HG03432 (cell line): ENCODE results near the gene KPTN.
"Not testable (repeated sequence)": the region's sequence is repeated elsewhere in the genome, so short reads cannot be mapped to it uniquely, and the experiment has no call there.

ENCODE experiments used
- ATAC-seq: cut with Tn5 transposase; IDR thresholded peaks from one replicate; pipeline ENCODE4 v1.9.1; 2021; ENCODE audit warnings: mild to moderate bottlenecking, moderate library complexity; ENCODE audit not compliant: unreplicated experiment

The KPTN gene

DNA sequence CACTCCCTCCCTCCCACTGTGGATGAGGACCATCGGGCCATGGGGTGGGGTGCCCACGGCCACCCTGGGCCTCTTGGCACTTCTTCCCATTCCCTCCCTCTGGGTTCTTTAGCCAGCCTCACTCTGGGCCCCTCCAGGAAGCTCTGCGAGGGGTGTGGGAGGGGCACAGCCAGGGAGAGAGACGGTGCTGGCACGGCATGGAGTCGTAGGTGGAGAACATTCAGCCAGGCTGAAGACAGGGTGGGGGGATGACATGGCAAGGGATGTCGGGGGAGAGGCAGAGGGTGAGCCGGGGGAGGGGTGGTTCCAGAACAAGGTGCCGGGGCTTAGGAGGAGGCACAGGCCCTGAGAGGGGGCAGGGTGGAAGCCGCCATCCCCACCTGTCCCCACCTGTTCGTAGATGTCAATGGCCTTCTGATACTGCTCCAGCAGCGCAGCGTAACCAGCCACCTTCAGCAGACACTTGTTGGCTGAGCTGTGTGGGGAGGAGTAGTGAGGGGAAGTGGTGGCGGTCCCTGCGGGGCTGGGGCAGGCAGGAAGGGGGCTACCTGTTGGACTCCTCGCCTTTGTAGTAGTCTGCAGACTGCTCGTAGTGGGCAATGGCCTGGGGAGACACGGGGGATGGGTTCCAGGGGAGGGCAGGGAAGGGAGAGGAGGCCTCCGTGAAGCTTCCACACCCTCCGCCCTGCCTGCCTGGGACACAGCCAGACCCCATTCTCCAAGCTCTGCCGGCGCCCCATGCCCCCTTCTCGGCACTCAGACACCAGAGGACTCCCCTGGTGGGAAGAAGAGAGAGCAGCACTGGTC, 8.8 kb upstream of the KPTN start:
- no peak for ATAC-seq

DNA sequence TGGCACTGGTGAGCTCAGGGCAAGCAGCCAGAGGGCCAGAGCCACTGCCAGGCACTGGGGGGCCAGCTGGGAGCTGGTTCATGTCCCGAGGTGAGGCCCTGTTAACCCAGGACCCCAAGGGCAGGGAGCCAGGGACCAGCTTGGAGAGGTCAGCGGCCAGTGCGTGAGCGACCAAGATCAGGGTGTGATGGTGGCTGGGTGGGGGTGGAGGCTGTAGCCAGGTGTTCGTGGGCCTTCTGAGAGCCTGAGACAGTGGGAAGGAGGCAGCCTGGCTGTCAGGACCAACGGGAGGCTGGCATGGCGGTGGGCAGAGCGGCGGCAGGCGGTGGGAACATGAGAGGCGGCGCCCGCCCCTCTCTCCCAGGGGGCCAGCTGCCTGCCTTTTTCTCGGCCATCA, 8.1 kb upstream of the KPTN start:
- ATAC-seq, result no peak

DNA sequence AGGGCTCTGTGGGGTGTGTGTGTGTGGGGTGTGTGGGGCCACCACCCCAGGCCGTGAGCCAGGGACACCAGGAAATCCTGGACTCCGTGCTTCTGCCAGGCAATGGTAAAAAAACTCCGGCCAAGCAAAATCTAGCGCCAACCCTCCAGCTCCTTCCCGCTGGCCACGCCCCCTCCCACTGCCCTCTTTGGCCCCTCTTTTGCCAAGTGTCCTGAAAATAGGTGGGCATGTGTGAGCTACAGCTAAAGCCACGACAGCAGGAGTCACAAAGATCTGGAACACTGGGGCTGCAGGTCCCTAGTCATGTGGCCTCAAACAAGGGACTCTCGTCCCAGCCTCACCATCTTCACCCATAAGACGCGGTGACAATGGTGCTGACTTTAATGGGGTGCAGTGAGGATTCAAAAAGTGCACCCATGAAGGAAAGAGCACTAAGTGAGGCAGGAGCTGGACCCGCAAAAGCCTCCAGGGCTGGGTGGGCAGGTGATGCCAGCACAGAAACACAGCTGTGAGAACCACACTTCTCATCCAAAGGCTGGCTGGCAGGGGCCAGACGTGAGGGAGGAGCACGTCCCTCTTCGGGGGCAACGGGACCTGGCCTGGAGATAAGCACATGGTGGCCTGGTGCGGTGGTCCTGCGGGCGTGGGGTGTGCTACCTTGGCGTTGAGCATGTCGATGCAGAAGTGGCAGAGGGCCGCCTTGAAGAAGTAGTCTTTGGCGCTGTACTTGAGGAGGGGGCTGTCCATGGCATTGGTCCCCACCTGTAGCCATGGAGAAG, 7.5 kb upstream of the KPTN start:
- ATAC-seq, result no peak

DNA sequence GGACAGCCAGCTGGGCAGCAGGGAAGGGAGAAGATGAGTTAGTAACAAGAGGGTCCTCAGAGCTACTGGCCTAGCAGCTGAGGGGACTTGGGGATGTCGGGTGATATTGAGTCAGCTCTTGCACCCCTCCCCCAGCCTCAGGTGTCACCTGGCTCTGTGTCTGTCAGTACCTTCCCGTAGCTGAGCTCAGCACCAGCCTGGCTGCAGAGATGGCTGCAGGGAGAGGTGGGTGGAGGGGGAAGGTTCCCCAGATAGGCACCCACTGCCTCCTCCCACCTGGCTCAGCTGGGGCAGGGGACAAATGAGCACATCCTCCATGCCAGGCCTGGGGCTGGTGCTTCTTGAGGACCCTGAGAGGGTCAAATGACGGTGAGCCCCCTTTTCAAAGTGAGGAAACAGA, 6.8 kb upstream of the KPTN start:
- ATAC-seq, result no peak

DNA sequence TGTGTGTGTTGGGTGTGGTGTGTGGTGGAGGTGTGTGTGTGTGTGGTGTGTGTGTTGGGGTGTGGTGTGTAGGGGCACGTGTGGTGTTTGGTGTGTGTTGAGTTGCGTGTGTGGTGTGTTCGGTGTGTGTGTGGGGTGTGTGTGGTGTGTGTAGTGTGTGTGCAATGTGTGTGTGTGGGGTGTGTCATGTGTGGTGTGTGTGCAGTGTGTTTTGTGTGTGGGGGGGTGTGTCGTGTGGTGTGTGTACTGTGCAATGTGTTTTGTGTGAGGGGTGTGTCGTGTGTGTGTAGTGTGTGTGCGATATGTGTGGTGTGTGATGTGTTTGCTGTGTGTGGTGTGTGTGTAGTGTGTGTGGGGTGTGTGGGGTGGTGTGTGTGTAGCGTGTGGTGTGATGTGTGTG, 6.0 kb upstream of the KPTN start:
- no peak for ATAC-seq

DNA sequence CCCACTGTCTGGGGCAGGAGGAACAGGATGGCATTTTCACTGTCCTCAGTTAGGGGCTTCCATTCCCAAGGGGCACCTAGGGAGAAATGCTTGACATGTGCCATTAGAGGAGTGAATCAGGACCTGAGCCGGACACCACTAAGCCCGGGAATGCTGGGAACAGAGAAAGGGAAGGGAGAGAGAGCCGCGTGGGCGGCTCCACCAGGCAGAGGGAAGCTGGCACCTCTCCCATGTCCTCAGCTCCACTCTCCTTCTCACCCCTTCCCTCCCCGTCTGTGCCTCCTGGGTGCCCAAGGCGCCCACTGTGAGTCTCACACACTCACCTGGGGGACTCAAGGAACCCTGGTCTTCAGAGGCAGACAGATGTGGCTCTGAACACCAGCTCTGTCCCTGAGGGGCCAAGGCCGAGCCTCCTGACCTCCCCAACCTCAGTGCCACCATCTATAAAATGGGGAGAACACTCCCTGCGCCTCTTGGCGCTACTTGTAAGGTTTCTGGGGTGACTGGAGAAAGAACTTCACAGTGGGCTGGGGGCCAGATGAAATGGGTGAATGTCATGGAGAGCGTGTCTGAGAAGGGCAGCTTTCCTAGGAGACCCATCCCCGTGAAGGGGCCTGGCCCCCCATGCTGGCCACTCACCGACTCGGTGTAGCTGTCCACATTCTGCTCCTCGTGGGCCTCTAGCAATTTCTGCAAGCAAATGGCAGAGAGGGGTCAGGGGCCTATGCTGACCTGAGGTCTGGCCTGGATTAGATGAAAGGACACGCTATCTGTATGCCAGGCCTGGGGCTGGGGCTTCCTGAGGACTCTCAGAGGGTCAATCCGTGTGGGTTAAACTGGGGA, 5.3 kb upstream of the KPTN start:
- no peak for ATAC-seq

DNA sequence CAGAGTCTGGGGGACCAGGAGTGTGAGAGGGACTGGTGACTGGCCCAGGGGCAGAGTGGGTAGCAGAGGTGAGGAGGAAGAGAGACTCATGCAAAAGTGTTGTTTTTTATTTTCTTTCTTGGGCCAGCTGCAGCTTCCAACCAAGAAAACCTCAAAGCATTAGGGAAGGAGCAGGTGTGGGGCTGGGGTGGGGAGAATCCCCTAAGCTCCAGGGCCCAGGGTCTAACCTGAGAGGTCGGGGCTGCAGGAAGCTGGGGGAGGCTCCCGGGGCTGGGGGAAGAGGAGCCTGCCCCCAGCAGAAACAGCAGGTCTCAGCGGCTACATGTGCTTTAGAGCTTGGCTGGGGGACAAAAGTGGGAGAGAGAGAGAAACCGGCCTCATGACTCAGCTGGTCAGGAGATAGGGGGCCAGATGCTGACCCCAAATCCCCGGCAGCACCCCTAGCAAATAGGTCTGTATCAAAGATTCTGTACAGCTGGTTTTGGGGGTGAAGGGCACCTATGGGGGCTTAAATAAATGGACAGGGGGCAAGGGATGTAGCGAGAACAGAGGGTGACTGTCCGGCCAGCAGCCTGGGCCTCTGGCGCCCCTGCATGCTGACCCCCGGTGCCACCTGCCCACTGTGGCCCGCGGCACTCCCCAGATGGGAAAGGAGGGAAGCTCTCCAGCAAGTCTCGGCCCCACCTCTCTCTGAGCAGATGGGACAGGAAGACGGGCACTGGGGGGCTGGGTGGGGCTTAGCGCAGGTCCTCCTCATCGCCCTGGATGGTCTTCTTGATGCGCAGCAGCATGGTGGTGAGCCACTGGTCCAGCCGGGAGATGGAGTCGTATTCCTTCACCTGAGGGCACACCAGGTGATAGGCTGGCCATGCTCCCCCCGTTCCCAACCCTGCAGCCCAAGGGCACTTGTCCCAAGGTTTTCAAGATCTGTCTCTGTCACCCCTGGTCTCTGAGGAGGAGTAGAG, 3.8 kb upstream of the KPTN start:
- ATAC-seq, result no peak

DNA sequence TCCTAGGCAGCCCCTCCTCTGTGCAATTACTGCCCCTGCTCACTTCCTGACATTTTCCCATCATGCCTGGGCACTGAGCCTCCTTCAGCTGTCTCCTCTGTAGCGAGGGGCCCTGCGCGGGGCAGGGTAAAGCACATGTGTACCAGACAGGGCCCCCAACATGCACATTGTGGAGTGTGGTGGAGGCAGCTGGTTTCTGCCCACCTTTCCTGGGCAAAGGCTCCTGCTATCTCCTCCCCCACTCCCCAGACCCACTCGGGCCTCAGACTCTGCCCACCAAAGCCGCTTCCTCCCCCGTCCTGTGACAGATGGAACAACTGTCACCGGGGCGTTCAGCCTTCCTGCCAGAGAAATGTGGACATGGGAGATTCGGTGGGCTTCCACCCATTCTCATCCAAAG, 2.9 kb upstream of the KPTN start:
- ATAC-seq, result no peak

DNA sequence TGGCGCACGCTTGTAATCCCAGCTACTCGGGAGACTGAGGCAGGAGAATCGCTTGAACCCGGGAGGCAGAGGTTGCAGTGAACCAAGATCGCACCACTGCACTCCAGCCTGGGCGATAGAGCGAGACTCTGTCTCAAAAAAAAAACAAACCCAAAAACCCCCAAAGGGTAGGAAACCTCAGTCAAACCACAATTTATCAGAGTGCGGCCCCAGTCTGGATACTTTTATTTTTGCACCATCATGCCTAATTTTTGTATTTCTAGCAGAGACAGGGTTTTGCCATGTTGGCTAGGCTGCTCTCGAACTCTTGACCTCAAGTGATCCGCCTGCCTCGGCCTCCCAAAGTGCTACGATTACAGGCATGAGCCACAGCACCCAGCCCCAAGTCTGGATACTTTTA, 2.2 kb upstream of the KPTN start:
- ATAC-seq, result not testable (repeated sequence)

DNA sequence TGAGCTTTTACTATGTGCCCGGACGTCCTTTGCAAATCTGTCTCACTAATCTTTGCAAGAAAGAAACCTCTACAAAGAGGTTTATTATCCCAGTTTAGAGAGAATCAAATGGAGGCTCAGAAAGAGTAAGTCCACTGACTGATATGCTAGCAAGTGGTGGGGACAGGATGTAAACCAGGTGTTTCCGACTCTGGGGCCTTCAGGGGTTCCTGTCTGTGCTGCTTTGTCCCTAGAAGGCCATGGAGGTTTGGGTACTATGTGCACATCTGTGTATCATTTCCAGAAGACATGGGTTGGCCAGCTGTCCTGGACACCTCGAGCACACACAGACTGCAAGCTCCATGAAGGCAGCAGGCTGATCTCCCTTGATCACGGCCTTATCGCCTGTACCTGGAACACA, 1.2 kb upstream of the KPTN start:
- no peak for ATAC-seq

DNA sequence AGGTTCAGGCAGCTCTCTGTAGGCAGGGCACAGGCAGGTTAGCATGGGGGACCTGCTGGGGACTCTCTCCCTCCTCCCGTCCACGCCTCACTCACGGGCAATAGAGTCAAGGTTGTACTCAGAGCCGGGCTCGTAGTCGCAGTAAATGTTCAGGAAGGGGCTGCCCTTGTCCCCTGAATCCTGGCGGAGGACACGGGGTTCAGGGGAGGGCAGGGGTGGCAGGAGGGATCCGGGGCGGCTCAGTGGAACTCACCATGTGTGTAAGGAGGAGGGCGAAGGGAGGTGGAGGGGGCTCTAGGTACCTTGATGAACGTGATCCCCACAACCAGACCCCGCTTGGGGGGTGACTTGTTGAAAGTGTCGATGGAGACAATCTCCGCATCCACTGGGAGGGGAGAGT, 819 bp downstream of the KPTN start:
- ATAC-seq, result no peak

DNA sequence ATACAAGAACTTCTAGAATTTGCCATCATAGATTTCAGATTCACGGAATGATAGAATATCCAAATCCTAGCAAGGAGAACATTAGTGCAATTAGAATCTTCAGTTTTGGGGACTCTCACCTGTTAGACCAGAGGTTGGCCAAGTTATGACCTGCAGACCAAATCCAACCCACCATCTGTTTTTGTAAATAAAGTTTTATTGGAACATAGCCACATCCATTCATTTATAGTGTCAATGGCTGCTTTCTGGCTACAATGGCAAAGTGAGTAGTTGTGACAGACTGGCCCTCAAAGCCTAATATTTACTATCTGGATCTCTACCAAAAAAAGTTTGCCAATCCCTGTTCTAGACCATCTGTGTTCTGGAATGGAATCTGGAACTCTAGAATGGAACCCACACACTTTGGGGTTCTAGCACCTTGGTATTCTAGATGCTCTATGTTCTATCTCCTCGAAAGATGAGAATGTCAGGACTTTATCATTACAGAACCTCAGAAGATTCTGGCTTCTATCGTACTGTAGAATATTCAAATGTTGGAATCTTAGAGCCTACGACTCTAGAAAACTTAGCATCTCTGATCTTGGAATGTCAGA, 2.5 kb downstream of the KPTN start:
- no peak for ATAC-seq

DNA sequence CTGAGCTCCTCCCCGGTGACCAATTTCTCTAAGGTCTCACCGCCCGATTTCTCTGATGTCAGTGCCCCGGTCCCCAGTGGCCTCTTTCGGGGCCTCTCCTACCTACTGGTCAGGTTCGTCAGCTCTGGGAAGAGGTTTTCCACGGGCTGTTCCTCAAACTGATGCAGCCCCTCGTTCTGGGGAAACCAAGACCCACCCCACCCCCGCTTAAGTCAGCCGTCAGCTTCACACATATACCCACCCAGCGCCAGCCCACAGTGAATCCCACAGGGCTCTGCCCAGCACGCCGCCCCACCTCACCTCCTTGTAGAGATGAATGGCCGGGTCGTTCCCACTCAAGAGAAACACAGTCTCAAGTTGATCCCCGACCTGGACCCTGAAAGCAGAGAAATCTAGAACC, 3.4 kb downstream of the KPTN start:
- ATAC-seq, result no peak

DNA sequence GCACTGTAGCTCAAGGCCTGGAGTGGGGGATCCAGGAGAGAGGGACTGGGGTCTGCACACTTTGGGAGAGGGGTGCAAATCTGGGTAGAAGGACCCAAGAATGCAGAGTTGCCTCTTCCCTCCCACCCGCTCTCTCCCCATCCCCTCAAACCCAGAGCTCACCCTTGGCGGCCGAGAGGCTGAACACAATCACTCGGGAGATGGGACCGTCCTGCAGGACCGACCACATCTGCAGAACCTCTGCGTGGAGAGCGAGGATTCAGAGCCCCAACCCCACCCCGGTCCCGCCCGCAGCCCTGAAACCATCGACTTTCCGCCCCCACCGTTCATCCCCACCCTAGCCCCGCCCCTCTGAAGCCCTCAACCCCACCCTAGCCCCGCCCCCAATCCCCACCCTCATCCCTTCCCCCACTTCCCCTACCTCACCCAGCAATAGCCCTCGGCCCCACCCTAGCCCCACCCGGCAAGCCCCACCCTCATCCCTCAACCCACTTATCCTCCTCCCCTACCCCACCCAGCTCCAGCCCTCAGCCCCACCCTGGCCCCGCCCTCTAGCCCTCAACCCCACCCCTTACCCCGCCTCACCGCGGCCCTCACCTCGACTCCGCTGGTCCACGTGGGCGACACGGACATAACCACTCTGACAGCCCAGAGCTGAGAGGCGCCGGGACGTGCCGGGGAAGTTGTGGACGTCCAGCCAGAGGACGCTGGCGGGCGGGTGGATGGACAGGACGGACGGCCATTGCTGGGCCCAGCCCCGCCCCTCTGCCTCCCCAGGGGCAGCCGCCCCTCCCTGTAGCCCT, 4.1 kb downstream of the KPTN start:
- no peak for ATAC-seq

DNA sequence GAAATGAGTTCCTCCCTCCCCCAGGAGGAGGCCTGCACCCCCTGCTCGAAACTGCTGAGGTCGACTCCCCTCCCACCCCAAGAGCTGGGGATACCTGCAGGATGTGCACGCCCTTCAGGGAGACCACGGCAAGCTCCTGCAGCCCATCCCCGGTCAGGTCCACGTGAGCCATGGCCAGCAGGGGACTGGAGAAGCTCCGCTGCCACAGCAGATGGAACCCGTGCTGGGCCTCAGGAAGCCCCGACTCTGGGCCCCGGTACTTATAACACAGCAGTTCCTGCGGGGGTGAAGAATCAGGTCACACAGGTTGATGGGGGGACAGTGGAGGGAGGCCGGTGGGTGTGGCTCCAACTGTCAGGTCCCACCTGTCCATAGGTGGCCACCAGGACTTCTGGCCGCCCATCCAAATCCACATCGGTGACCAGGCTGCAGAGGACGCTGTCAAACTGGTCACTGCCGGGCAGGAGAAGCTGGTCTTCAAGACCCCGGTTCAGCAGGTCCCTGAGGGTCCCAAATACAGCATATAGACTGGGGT, 7.5 kb downstream of the KPTN start:
- no peak for ATAC-seq

DNA sequence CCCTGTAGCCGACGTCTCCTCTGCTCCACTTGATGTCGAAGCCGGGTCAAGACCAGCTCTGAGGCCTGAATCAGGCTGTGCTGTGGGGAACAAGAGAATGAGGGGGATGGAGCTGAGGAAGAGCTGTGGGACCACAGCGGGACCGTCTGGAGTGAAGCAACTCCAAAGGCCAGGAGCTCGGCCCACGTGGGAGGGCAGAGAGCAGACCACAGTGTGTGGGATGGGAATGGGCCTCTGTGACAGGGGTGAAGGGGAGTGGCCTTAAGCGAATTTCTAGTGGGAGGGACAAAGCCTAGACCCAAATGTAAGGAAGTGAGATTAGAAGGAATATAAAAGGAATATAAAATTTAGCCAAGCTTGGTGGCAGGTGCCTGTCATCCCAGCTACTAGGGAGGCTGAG, 8.6 kb downstream of the KPTN start:
- no peak for ATAC-seq

DNA sequence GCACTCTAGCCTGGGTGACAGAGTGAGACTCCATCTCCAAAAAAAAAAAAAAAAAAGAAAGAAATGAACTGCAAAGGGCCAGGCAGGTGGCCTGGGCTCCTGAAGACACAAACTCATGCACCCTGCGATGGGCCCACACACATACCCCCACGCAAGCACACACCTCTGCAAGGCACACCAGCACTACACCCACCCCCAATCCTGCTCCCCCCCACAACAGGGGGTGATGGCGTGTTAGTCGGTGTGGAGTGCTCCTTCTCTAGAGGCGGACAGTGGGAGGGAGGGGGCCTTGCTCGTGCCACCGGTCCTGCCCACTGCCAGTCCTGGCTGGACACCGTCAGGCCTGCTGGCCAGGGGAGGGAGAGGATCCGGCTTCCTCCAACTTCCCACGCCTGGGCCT, 10.7 kb downstream of the KPTN start:
- ATAC-seq, result no peak

DNA sequence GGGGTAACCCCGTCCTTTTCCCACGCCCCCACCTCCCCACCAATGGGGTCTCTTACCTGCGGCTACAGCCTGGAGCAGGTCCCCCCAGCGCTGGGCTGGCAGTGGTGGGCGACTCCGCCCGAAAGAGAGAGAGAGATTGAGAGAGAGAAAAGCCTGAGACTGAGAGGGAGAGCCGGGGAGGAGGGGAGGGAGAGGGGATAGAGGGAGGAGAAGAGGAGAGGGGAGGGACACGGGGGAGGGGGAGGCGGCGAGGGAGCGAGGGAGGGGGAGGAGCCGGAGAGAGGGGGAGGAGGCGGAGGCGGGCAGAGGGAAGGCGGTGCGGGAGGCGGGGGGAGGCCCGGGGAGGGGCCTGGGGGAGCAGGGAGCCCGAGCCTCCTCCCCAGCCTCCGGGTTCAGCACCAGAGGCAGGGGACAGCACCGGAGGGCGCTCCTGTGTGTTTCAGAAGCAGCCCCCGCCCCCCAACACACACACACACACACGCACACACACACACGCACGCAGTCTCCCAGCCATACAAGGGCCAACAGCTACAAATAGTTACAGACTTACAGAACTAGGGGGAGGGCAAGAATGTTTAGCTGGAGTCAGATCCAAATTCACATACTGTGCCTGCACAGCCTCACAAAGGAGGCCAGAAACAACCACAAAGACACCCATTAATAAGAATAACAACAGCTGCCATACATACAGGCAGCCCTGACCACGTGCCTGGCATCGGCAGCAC, 12.1 kb downstream of the KPTN start, which contains the start of gene SLC8A2:
Gene SLC8A2 (minus strand): TSS at position 161 of the 725 bp plus-strand sequence. CDS start 5,490 bp downstream, outside the sequence.
- ATAC-seq, result no peak
